HEK293 (cell line): Measurements from ENCODE around the gene DSG2.

ENCODE experiments used
- KLF9 ChIP-seq: fragments of 450-650 bp; formaldehyde crosslinking; IDR thresholded peaks from 2 replicates; pipeline ENCODE4 v1.5.1; 2016; ENCODE audit warnings: missing biosample characterization, missing genetic modification characterization, low read depth
- ZNF211 ChIP-seq: fragments of 450-650 bp; formaldehyde crosslinking; IDR thresholded peaks from 2 replicates; pipeline ENCODE4 v1.5.1; 2016; ENCODE audit warnings: low read depth, missing biosample characterization, missing genetic modification characterization
- TF ChIP-seq, protein P1 (sequence below): fragments of 450-650 bp; formaldehyde crosslinking; IDR thresholded peaks from 2 replicates; pipeline ENCODE4 v1.5.1; 2016; ENCODE audit warnings: missing biosample characterization, missing genetic modification characterization, low read depth
- TF ChIP-seq, protein P2 (sequence below): fragments of 450-650 bp; formaldehyde crosslinking; IDR thresholded peaks from 2 replicates; pipeline ENCODE4 v1.5.1; 2016; ENCODE audit warnings: missing biosample characterization, missing genetic modification characterization
- TF ChIP-seq, protein P3 (sequence below): IDR thresholded peaks from 2 replicates; pipeline ENCODE4 v1.6.1; 2011; ENCODE audit warnings: mild to moderate bottlenecking, low read depth, low read length, borderline replicate concordance

DNA sequence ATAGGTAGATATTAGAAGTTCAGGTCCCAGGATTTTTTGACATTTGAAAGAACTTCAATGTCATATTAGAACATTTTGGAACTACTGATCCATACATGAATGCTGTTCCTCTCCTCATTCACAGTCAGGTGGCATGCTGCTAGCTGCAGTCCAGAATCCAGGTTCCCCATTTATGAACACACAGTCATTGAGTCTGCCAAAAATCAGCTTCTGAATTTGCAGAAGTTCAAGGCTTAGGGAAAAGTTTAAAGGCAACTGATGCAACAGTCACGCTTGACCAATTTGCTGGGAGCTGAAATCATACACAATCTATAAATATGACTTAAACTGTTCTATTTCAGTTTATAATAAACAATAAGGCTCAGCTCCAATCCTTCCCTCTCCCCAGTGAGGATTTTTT is 76.4 kb downstream of the DSG2 start:
- TF ChIP-seq, protein P1, sequence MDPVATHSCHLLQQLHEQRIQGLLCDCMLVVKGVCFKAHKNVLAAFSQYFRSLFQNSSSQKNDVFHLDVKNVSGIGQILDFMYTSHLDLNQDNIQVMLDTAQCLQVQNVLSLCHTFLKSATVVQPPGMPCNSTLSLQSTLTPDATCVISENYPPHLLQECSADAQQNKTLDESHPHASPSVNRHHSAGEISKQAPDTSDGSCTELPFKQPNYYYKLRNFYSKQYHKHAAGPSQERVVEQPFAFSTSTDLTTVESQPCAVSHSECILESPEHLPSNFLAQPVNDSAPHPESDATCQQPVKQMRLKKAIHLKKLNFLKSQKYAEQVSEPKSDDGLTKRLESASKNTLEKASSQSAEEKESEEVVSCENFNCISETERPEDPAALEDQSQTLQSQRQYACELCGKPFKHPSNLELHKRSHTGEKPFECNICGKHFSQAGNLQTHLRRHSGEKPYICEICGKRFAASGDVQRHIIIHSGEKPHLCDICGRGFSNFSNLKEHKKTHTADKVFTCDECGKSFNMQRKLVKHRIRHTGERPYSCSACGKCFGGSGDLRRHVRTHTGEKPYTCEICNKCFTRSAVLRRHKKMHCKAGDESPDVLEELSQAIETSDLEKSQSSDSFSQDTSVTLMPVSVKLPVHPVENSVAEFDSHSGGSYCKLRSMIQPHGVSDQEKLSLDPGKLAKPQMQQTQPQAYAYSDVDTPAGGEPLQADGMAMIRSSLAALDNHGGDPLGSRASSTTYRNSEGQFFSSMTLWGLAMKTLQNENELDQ (tag by site-specific recombination), result no peak
- no peak for TF ChIP-seq KLF9 (tag by site-specific recombination)
- TF ChIP-seq, protein P2, sequence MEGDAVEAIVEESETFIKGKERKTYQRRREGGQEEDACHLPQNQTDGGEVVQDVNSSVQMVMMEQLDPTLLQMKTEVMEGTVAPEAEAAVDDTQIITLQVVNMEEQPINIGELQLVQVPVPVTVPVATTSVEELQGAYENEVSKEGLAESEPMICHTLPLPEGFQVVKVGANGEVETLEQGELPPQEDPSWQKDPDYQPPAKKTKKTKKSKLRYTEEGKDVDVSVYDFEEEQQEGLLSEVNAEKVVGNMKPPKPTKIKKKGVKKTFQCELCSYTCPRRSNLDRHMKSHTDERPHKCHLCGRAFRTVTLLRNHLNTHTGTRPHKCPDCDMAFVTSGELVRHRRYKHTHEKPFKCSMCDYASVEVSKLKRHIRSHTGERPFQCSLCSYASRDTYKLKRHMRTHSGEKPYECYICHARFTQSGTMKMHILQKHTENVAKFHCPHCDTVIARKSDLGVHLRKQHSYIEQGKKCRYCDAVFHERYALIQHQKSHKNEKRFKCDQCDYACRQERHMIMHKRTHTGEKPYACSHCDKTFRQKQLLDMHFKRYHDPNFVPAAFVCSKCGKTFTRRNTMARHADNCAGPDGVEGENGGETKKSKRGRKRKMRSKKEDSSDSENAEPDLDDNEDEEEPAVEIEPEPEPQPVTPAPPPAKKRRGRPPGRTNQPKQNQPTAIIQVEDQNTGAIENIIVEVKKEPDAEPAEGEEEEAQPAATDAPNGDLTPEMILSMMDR (tag by site-specific recombination), result no peak
- TF ChIP-seq, protein P3, sequence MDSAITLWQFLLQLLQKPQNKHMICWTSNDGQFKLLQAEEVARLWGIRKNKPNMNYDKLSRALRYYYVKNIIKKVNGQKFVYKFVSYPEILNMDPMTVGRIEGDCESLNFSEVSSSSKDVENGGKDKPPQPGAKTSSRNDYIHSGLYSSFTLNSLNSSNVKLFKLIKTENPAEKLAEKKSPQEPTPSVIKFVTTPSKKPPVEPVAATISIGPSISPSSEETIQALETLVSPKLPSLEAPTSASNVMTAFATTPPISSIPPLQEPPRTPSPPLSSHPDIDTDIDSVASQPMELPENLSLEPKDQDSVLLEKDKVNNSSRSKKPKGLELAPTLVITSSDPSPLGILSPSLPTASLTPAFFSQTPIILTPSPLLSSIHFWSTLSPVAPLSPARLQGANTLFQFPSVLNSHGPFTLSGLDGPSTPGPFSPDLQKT, result no peak
- TF ChIP-seq ZNF211, result no peak
